Transverse colon (tissue), 4 donors: ENCODE measurements around the gene TBL1X. TPM values are rescaled to one million over a fixed set of nuclear protein-coding genes. Genes with fewer than 3 reads are reported as not detected.

Source experiments
- DNase-seq: peaks from one replicate; pipeline ENCODE4 v3.0.0-alpha.2; 2019
- H3K27ac ChIP-seq, 4 donors: fragments of 200-600 bp; sonication (generic); 2 replicates each; pipeline ENCODE4 v1.5.1; 2016 to 2018; ENCODE audit warnings: inconsistent platforms in 4 of 4
- H3K27me3 ChIP-seq: fragments of 200-600 bp; sonication (generic); 2 replicates; pipeline ENCODE4 v1.5.1; 2017; ENCODE audit warnings: inconsistent platforms
- H3K36me3 ChIP-seq, 4 donors: fragments of 200-600 bp; sonication (generic); 2 replicates each; pipeline ENCODE4 v1.5.1; 2017 to 2019; ENCODE audit warnings: inconsistent platforms in 4 of 4
- H3K4me1 ChIP-seq, 4 donors: fragments of 200-600 bp; sonication (generic); 2 replicates each; pipeline ENCODE4 v1.5.1; 2017 to 2020; ENCODE audit warnings: inconsistent platforms in 4 of 4
- H3K4me3 ChIP-seq, 4 donors: fragments of 200-600 bp; sonication (generic); 1 replicate in 1 of 4; 2 replicates in 3 of 4; pipeline versions ENCODE4 v1.5.1 to v1.6.1; 2017 to 2019; ENCODE audit warnings: inconsistent platforms in 4 of 4
- H3K9me3 ChIP-seq, 2 donors: fragments of 200-600 bp; sonication (generic); 2 replicates each; pipeline ENCODE4 v1.5.1; 2017 to 2019; ENCODE audit warnings: inconsistent platforms in 2 of 2
- EP300 ChIP-seq: sonication (generic); formaldehyde crosslinking; IDR thresholded peaks from one replicate; pipeline ENCODE4 v1.6.1; 2017; ENCODE audit warnings: antibody characterized with exemption, low read depth
- POLR2A ChIP-seq: fragments of 450-650 bp; IDR thresholded peaks from one replicate; pipeline ENCODE4 v1.6.1; 2016; ENCODE audit warnings: antibody characterized with exemption, mild to moderate bottlenecking, moderate library complexity
- POLR2AphosphoS5 ChIP-seq, 3 donors: sonication (generic); formaldehyde crosslinking; IDR thresholded peaks; one replicate each; pipeline ENCODE4 v1.6.1; 2016; ENCODE audit warnings: antibody characterized with exemption in 3 of 3
- WGBS, 2 donors: methylation state at CpG; one replicate each; pipeline ENCODE4 v1.1.5; 2018; ENCODE audit warnings: low coverage in 1 of 2; 5-methylcytosine and 5-hydroxymethylcytosine counted together
- in situ Hi-C, 4 donors: fragments of 200-750 bp; cut with MboI; loops; one replicate each; pipeline versions ENCODE4 v1.15.0 to v1.15.1; 2017; ENCODE audit warnings: low sequenced_read_pairs in 3 of 4, low pct_ligation_motif_present in 1 of 4, low pct_unique_long_range_greater_than_20kb in 1 of 4
- intact Hi-C: fragments of 100-400 bp; cut with DNase I; formaldehyde crosslinking; loops from one replicate; pipeline ENCODE4 v1.15.1; 2023; ENCODE audit warnings: low total_unique reads
- total RNA-seq, 4 donors: library from RNA; depleted of rRNA; stranded (reverse); fragments of >200 nt; gene quantifications; one replicate each; pipeline ENCODE4 v1.1.0, GENCODE V29; 2016
- TF ChIP-seq, protein P1 (sequence below), 5 experiments: fragments of 200-600 bp in 3 of 5; fragments of 450-650 bp in 2 of 5; sonication (generic) in 3 of 5; IDR thresholded peaks; 1 replicate in 2 of 5; 2 replicates in 3 of 5; pipeline ENCODE4 v1.5.1; 2016 to 2017; ENCODE audit warnings: antibody characterized with exemption in 5 of 5, inconsistent platforms in 3 of 5, mild to moderate bottlenecking in 2 of 5, moderate library complexity in 1 of 5

TBL1X gene
- total RNA-seq, 4 donors from 2014 or later, result 3.4 to 16.8 (median 13.0) TPM

GRCh38 chrX:9526965-9527364 is 62.1 kb downstream of the TBL1X start:
- H3K4me3 ChIP-seq, result no peak overlapping the region
- no peaks in the 10 kb centered on the region for H3K9me3 ChIP-seq
- peaks cover 0 to 5% (median 0%) of the 10 kb centered on the region in 4 donors for H3K4me1 ChIP-seq
- in situ Hi-C loops (no loop called here), intact Hi-C loops (no loop called here)
- TF ChIP-seq POLR2A, result no peak
- H3K36me3 ChIP-seq, result no peaks in the 10 kb centered on the region
- H3K27me3 ChIP-seq, result no peaks in the 10 kb centered on the region
- DNase-seq, result no peak
- WGBS, 2 donors, result 66% methylated on average over 14 of the region's 14 CpGs; no CpG with 5 or more reads in 1 of the 2 donors
- no peak overlapping the region for H3K27ac ChIP-seq

GRCh38 chrX:9528498-9528897 is 63.6 kb downstream of the TBL1X start:
- in situ Hi-C loops, result no loop called here
- H3K9me3 ChIP-seq, result no peaks in the 10 kb centered on the region
- TF ChIP-seq POLR2AphosphoS5 (IDR thresholded peaks at IDR 0.05), result no peak
- TF ChIP-seq, protein P1, sequence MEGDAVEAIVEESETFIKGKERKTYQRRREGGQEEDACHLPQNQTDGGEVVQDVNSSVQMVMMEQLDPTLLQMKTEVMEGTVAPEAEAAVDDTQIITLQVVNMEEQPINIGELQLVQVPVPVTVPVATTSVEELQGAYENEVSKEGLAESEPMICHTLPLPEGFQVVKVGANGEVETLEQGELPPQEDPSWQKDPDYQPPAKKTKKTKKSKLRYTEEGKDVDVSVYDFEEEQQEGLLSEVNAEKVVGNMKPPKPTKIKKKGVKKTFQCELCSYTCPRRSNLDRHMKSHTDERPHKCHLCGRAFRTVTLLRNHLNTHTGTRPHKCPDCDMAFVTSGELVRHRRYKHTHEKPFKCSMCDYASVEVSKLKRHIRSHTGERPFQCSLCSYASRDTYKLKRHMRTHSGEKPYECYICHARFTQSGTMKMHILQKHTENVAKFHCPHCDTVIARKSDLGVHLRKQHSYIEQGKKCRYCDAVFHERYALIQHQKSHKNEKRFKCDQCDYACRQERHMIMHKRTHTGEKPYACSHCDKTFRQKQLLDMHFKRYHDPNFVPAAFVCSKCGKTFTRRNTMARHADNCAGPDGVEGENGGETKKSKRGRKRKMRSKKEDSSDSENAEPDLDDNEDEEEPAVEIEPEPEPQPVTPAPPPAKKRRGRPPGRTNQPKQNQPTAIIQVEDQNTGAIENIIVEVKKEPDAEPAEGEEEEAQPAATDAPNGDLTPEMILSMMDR (IDR thresholded peaks at IDR 0.05), result no peak
- TF ChIP-seq POLR2A, result no peak
- TF ChIP-seq EP300, result no peak
- no peaks in the 10 kb centered on the region for H3K27me3 ChIP-seq
- 72% methylated on average over 5 of the region's 7 CpGs; no CpG with 5 or more reads in 1 of the 2 donors for WGBS, 2 donors
- no peak for DNase-seq
- H3K4me1 ChIP-seq, result peaks cover 0 to 5% (median 0%) of the 10 kb centered on the region in 4 donors
- H3K27ac ChIP-seq, result no peak overlapping the region
- H3K36me3 ChIP-seq, result no peaks in the 10 kb centered on the region
- H3K4me3 ChIP-seq, result no peak overlapping the region
- intact Hi-C loops, result no loop called here

- DNase-seq, result no peak
- TF ChIP-seq POLR2AphosphoS5 (IDR thresholded peaks at IDR 0.05) (no peak), POLR2A (no peak), EP300 (no peak)
- TF ChIP-seq, protein P1 (IDR thresholded peaks at IDR 0.05), result no peak
- 76% methylated on average over 4 of the region's 4 CpGs; no CpG with 5 or more reads in 1 of the 2 donors for WGBS, 2 donors
- peaks cover 0 to 5% (median 0%) of the 10 kb centered on the region in 4 donors for H3K4me1 ChIP-seq
- intact Hi-C loops, result no loop called here
- no peak overlapping the region for H3K27ac ChIP-seq
- no peaks in the 10 kb centered on the region for H3K36me3 ChIP-seq
- H3K9me3 ChIP-seq, result no peaks in the 10 kb centered on the region
- in situ Hi-C loops, result no loop called here
- H3K27me3 ChIP-seq, result no peaks in the 10 kb centered on the region
- H3K4me3 ChIP-seq, result no peak overlapping the region
Observed at GRCh38 chrX:9529223-9529622, 64.4 kb downstream of the TBL1X start.

GRCh38 chrX:9530848-9531274 is 66.0 kb downstream of the TBL1X start:
- TF ChIP-seq EP300, result no peak
- TF ChIP-seq POLR2A, result no peak
- TF ChIP-seq, protein P1 (IDR thresholded peaks at IDR 0.05), result no peak
- no peak for TF ChIP-seq POLR2AphosphoS5 (IDR thresholded peaks at IDR 0.05)
- Histone ChIP-seq H3K4me1 (peaks cover 0 to 9% (median 3%) of the 10 kb centered on the region in 4 donors), H3K4me3 (no peak overlapping the region), H3K27ac (no peak overlapping the region), H3K36me3 (no peaks in the 10 kb centered on the region), H3K9me3 (no peaks in the 10 kb centered on the region), H3K27me3 (no peaks in the 10 kb centered on the region)
- intact Hi-C loops, result no loop called here
- in situ Hi-C loops, result no loop called here
- DNase-seq, result peak; percentile 51
- 0 to 1% methylated on average over 3 to 9 of the region's 9 CpGs for WGBS, 2 donors

GRCh38 chrX:9532349-9532748 is 67.5 kb downstream of the TBL1X start:
- intact Hi-C loops (no loop called here), in situ Hi-C loops (no loop called here)
- WGBS, 2 donors, result 66% methylated on average over 12 of the region's 12 CpGs; no CpG with 5 or more reads in 1 of the 2 donors
- H3K36me3 ChIP-seq, result no peaks in the 10 kb centered on the region
- H3K4me3 ChIP-seq, result no peak overlapping the region
- H3K27ac ChIP-seq, result no peak overlapping the region
- no peak for TF ChIP-seq POLR2AphosphoS5 (IDR thresholded peaks at IDR 0.05)
- TF ChIP-seq POLR2A, result no peak
- TF ChIP-seq, protein P1 (IDR thresholded peaks at IDR 0.05), result no peak
- no peak for TF ChIP-seq EP300
- DNase-seq, result no peak
- no peaks in the 10 kb centered on the region for H3K27me3 ChIP-seq
- H3K9me3 ChIP-seq, result no peaks in the 10 kb centered on the region
- H3K4me1 ChIP-seq, result peaks cover 0 to 9% (median 3%) of the 10 kb centered on the region in 4 donors
